Activated CD8-positive, alpha-beta memory T cell treated with anti-CD3 and anti-CD28 coated beads, Interleukin-2, amount 50 U/mL, for 1 hour (primary cell): Measurements from ENCODE around the gene PRL.

Experiments used
- DNase-seq: peaks from one replicate; pipeline ENCODE4 v3.0.0-alpha.2; 2020; ENCODE audit errors: extremely low read depth

PRL gene

GRCh38 chr6:22296936-22297335, at the start of gene PRL:
TSS of gene PRL (minus strand) at chr6:22297036. CDS start at chr6:22296982, 54 bp downstream.
- DNase-seq, result no peak

GRCh38 chr6:22343864-22344263, 47.0 kb upstream of the PRL start:
- DNase-seq, result no peak

- no peak for DNase-seq
Observed at GRCh38 chr6:22334778-22335177, 37.9 kb upstream of the PRL start.

GRCh38 chr6:22333802-22334201, 37.0 kb upstream of the PRL start:
- no peak for DNase-seq

- DNase-seq, result no peak
Observed at GRCh38 chr6:22332711-22333110, 35.9 kb upstream of the PRL start.

- DNase-seq, result no peak
Observed at GRCh38 chr6:22332216-22332615, 35.4 kb upstream of the PRL start.

- no peak for DNase-seq
Observed at GRCh38 chr6:22330941-22331340, 34.1 kb upstream of the PRL start.

GRCh38 chr6:22328474-22328873, 31.6 kb upstream of the PRL start:
- no peak for DNase-seq

GRCh38 chr6:22327881-22328280, 31.0 kb upstream of the PRL start:
- no peak for DNase-seq

- DNase-seq, result no peak
Observed at GRCh38 chr6:22326500-22326899, 29.7 kb upstream of the PRL start.

- DNase-seq, result no peak
Observed at GRCh38 chr6:22325481-22325880, 28.6 kb upstream of the PRL start.

GRCh38 chr6:22323848-22324247, 27.0 kb upstream of the PRL start:
- no peak for DNase-seq

GRCh38 chr6:22322103-22323030, 25.5 kb upstream of the PRL start:
- DNase-seq, result no peak

- DNase-seq, result no peak
Observed at GRCh38 chr6:22320750-22321149, 23.9 kb upstream of the PRL start.

- no peak for DNase-seq
Observed at GRCh38 chr6:22318404-22318803, 21.6 kb upstream of the PRL start.

GRCh38 chr6:22313796-22314195, 17.0 kb upstream of the PRL start:
- DNase-seq, result no peak

GRCh38 chr6:22308939-22309338, 12.1 kb upstream of the PRL start:
- no peak for DNase-seq

- DNase-seq, result no peak
Observed at GRCh38 chr6:22306741-22307466, 10.1 kb upstream of the PRL start.

- no peak for DNase-seq
Observed at GRCh38 chr6:22302838-22303237, 6.0 kb upstream of the PRL start.

- no peak for DNase-seq
Observed at GRCh38 chr6:22300273-22300998, 3.6 kb upstream of the PRL start.

- DNase-seq, result no peak
Observed at GRCh38 chr6:22298475-22298890, 1.6 kb upstream of the PRL start.

- DNase-seq, result no peak
Observed at GRCh38 chr6:22296067-22296466, 769 bp downstream of the PRL start.
